Muscle layer of colon (tissue), 2 donors: ENCODE measurements around the gene CNIH3.

Experiments used
- H3K27ac ChIP-seq: one replicate; pipeline ENCODE4 v1.7.0; 2013; ENCODE audit warnings: low read depth, mild to moderate bottlenecking, low read length, moderate library complexity
- H3K27me3 ChIP-seq, 2 donors: one replicate each; pipeline ENCODE4 v1.7.0; 2013; ENCODE audit warnings: low read length in 2 of 2, mild to moderate bottlenecking in 2 of 2; ENCODE audit not compliant: insufficient read depth in 2 of 2, control insufficient read depth in 1 of 2
- H3K36me3 ChIP-seq: one replicate; pipeline ENCODE4 v1.7.0; 2013; ENCODE audit warnings: mild to moderate bottlenecking, low read length; ENCODE audit not compliant: insufficient read depth
- H3K4me1 ChIP-seq: one replicate; pipeline ENCODE4 v1.7.0; 2013; ENCODE audit warnings: mild to moderate bottlenecking, low read length; ENCODE audit not compliant: insufficient read depth
- H3K4me3 ChIP-seq, 2 donors: one replicate each; pipeline ENCODE4 v1.7.0; 2013; ENCODE audit warnings: low read length in 2 of 2, low read depth in 1 of 2, mild to moderate bottlenecking in 1 of 2, moderate library complexity in 1 of 2
- H3K9ac ChIP-seq: one replicate; pipeline ENCODE4 v1.7.0; 2013; ENCODE audit warnings: low read length
- H3K9me3 ChIP-seq: one replicate; pipeline ENCODE4 v1.7.0; 2013; ENCODE audit warnings: mild to moderate bottlenecking, low read length
- donor health status: abdominal sarcoma.
- donor health status: Adenocarcinoma of cecum.

CNIH3 gene

DNA sequence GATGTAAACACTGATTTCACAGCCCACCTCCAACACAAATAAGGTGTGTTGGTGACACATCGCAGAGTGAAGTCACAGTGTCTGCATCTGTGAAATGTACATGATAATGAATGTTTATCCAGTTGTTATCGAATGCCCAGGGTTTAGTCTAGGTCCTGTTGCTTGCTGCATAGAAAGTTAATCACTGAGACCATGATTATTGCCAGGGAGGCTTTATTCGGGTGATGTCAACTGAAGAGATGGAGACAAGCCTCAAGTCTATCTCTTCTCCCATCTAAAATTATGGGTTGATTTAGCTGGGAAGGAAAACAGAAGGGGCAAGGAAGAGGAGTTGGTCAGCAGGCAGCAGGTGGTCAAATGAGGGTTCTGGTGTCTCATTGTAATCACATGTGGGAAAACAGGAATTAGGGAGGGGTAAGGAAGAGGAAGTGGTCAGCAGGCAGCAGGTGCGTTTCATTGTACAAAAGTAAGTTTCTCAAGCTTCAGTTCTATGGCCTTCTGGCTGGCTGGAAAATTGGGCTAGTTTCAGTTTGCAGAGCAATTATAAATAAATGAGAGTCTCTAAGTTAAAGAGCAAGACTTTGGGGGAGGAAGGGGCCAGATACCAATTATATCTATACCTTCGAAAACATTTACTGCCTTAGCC lies 167.0 kb downstream of the CNIH3 start:
- H3K27ac ChIP-seq = no peak overlapping the region
- H3K36me3 ChIP-seq = no peaks in the 10 kb centered on the region
- no peaks in the 10 kb centered on the region for H3K9me3 ChIP-seq

DNA sequence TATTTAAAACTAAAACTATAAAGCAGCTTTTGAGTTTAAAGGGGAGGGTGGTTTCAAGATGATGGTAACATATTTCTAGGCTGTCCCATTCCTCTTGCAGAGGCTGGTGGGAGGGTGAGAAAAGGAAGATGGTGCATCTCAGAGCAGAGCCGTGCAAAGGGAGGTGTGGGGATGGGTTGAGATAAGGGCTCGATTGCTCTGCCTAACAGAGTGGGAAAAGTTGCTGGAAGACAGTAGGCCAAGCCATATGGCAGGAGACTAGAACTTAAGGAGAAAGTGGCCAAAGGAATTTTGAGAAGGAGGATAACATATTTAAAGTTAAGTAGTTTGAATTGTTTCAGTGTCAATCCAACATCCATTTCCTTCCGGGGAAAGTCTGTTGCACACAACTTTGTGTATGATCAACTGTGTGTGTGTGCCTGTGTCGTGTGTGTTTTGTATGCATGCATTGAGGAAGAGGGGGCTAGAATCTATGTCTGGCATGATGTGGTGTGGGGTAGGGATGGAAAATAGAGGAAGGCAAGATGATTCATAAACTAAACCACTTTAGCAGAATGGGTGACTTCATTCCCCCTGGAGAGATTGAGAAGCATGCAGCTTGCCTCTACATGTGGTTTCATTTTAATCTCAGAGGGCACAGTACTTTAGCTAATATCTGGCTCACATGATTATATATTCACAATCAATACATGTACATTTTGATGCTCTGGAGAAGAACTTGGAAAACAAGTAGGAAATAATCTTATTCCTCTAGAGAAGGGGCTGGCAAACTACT lies 168.3 kb downstream of the CNIH3 start:
- H3K4me1 ChIP-seq = no peaks in the 10 kb centered on the region
- no peak overlapping the region for H3K27ac ChIP-seq
- H3K36me3 ChIP-seq = no peaks in the 10 kb centered on the region
- no peaks in the 10 kb centered on the region for H3K27me3 ChIP-seq
- no peak overlapping the region for H3K4me3 ChIP-seq
- H3K9ac ChIP-seq = no peak overlapping the region
- H3K9me3 ChIP-seq = no peaks in the 10 kb centered on the region

More for the DNA sequence above, 167.0 kb downstream of the CNIH3 start:
- no peaks in the 10 kb centered on the region for H3K27me3 ChIP-seq
- no peaks in the 10 kb centered on the region for H3K4me1 ChIP-seq
- H3K4me3 ChIP-seq = no peak overlapping the region
- H3K9ac ChIP-seq = no peak overlapping the region

DNA sequence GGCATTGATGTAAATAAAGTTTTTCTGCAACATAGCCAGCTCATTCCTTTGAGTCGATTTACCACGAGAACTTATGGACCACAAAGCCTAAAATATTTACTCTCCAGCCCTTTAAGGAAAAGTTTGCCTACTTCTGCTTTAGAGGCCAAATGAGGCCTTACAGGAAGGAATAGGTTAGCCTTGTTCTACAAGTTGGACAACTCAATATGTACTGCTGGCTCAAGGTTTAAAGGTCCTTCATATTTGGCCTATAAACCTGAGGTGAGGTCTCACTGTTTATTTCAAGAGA lies 168.9 kb downstream of the CNIH3 start:
- Histone ChIP-seq H3K27ac (no peak overlapping the region), H3K9me3 (no peaks in the 10 kb centered on the region), H3K9ac (no peak overlapping the region), H3K27me3 (no peaks in the 10 kb centered on the region), H3K4me1 (no peaks in the 10 kb centered on the region), H3K4me3 (no peak overlapping the region), H3K36me3 (no peaks in the 10 kb centered on the region)

DNA sequence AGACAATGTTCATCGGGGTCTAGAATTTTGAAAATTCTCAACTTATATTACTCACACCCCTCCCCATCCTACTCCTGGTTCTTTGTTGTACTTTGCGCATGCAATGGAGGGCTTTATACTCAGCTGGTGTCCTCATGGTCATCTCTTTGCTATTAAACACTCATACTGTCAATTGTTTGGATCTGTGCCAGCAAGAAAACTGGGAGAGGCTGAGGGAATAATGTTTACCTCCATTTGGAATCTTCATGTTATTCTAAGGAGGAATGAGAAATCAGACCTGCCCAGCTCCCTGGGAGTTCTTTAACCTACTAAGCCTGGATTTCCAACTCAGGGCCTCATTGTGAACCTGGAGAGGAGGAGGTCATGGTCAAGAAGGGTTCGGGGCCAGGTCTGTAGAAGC lies 169.5 kb downstream of the CNIH3 start:
- H3K4me3 ChIP-seq = no peak overlapping the region
- no peaks in the 10 kb centered on the region for H3K27me3 ChIP-seq
- H3K9me3 ChIP-seq = no peaks in the 10 kb centered on the region
- no peak overlapping the region for H3K9ac ChIP-seq
- H3K27ac ChIP-seq = no peak overlapping the region
- no peaks in the 10 kb centered on the region for H3K4me1 ChIP-seq
- no peaks in the 10 kb centered on the region for H3K36me3 ChIP-seq

DNA sequence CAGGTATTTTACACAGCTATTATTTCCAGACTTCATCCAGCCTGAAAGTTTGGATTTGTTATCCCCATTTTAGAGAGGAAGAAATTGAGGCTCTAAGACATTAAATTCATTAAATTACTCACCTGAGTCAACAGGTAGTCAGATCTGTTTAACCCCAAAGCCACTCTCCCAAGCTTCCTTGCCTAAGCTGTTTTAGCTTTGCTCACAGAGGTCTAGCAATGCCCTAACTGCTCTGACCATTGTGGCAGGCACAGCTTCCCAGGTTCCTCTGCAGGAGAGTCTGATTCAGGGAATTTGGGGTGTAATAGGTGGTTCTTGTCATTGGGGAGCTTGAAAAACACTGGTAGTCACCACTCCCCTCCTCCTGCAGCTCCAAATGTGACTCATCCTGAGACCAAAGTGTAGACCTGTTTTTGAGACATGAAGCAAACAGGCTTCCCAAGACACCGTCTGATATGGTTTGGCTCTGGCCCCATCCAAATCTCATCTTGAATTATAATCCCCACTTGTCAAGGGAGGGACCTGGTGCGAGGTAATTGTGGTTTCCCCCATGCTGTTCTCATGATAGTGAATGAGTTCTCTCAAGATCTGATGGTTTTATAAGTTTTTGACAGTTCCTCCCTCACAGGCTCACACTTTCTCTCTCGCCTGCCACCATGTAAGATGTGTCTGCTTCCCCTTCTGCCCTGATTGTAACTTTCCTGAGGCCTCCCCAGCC lies 170.6 kb downstream of the CNIH3 start:
- Histone ChIP-seq H3K9ac (no peak overlapping the region), H3K4me3 (no peak overlapping the region), H3K27ac (no peak overlapping the region), H3K9me3 (no peaks in the 10 kb centered on the region), H3K36me3 (no peaks in the 10 kb centered on the region), H3K4me1 (no peaks in the 10 kb centered on the region), H3K27me3 (no peaks in the 10 kb centered on the region)

DNA sequence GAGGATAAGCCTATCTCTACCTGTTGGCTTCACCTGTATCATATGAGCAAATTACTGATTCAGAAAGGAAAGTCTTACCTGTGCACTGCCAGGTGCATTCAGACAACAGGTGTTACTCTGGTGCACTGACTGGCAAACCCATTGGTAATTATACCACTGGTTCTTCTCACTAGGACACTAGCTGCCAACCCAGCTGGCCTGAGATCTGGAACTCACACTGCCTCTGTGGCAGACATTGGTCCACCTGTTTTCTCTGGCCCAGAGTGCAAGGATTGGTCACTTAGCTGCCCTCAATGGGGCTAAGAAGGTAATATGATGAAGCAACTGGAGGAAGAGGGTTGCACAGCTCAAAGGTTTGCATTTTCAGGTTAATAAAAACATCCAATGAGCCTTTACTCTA lies 173.2 kb downstream of the CNIH3 start:
- Histone ChIP-seq H3K4me1 (no peaks in the 10 kb centered on the region), H3K4me3 (no peak overlapping the region), H3K36me3 (no peaks in the 10 kb centered on the region), H3K27me3 (no peaks in the 10 kb centered on the region), H3K9ac (no peak overlapping the region), H3K9me3 (no peaks in the 10 kb centered on the region), H3K27ac (no peak overlapping the region)
